K562 (cell line): ENCODE results near the gene ZMAT2. TPM values are rescaled to one million over a fixed set of nuclear protein-coding genes. Genes with fewer than 3 reads are reported as not detected.

Experiments
- ATF7 ChIP-seq: fragments of 450-650 bp; IDR thresholded peaks from 2 replicates; pipeline ENCODE4 v1.7.1; 2014; ENCODE audit warnings: mild to moderate bottlenecking, moderate library complexity
- BRD4 ChIP-seq: fragments of 200-600 bp; sonication (generic); IDR thresholded peaks from 2 replicates; pipeline ENCODE4 v1.6.1; 2017; ENCODE audit warnings: inconsistent platforms
- CAMTA2 ChIP-seq: fragments of 250-450 bp; sonication (Bioruptor Pico); conservative IDR thresholded peaks from 2 replicates; pipeline ENCODE4 v1.5.1; 2022
- CBFB ChIP-seq: sonication (generic); formaldehyde crosslinking; IDR thresholded peaks from 2 replicates; pipeline ENCODE4 v1.4.0; 2020; ENCODE audit warnings: mild to moderate bottlenecking, missing genetic modification reagents
- CREM ChIP-seq: IDR thresholded peaks from 2 replicates; pipeline ENCODE4 v1.6.1; 2014; ENCODE audit warnings: antibody characterized with exemption, low read depth
- CSDE1 ChIP-seq, 2 experiments: fragments of 450-650 bp; IDR thresholded peaks; 2 replicates each; pipeline ENCODE4 v1.6.1; 2016; ENCODE audit warnings: mild to moderate bottlenecking in 1 of 2
- FOXJ2 ChIP-seq: fragments of 200-800 bp; sonication (Bioruptor generic); IDR thresholded peaks from 2 replicates; pipeline ENCODE4 v1.6.1; 2016; ENCODE audit warnings: missing genetic modification characterization, missing compliant biosample characterization
- JUNB ChIP-seq: fragments of 450-650 bp; formaldehyde crosslinking; conservative IDR thresholded peaks from 2 replicates; pipeline ENCODE4 v1.4.0; 2020; ENCODE audit warnings: mild to moderate bottlenecking
- LEF1 ChIP-seq: fragments of 450-650 bp; IDR thresholded peaks from 2 replicates; pipeline ENCODE4 v1.6.1; 2016; ENCODE audit warnings: mild to moderate bottlenecking
- MAFK ChIP-seq: IDR thresholded peaks from 2 replicates; pipeline ENCODE4 v1.6.1; 2011; ENCODE audit warnings: low read length, improper control_type of control experiment
- MTA1 ChIP-seq: fragments of 450-650 bp; IDR thresholded peaks from 2 replicates; pipeline ENCODE4 v1.6.1; 2017; ENCODE audit warnings: borderline replicate concordance
- NFRKB ChIP-seq: fragments of 450-650 bp; IDR thresholded peaks from 2 replicates; pipeline ENCODE4 v1.6.1; 2016; ENCODE audit warnings: low read depth
- NR2F6 ChIP-seq: fragments of 450-650 bp; formaldehyde crosslinking; IDR thresholded peaks from 2 replicates; pipeline ENCODE4 v1.4.0; 2020; ENCODE audit warnings: mild to moderate bottlenecking
- PCBP2 ChIP-seq: fragments of 200-400 bp; formaldehyde crosslinking; IDR thresholded peaks from 2 replicates; pipeline ENCODE4 v1.6.1; 2018; ENCODE audit warnings: low read length, low read depth, mild to moderate bottlenecking, moderate library complexity; ENCODE audit not compliant: poor library complexity, severe bottlenecking
- PHTF2 ChIP-seq: fragments of 250-450 bp; sonication (Bioruptor Pico); IDR thresholded peaks from 2 replicates; pipeline ENCODE4 v1.5.0; 2021; ENCODE audit warnings: mild to moderate bottlenecking
- RAD21 ChIP-seq, 2 experiments: fragments of 250-450 bp in 1 of 2; fragments of 450-650 bp in 1 of 2; sonication (Bioruptor Pico) in 1 of 2; formaldehyde crosslinking in 1 of 2; IDR thresholded peaks in 1 of 2; conservative IDR thresholded peaks in 1 of 2; 2 replicates each; pipeline versions ENCODE4 v1.4.0 to v1.8.0; 2020 to 2022; ENCODE audit warnings: mild to moderate bottlenecking in 2 of 2, moderate library complexity in 1 of 2
- RFX5 ChIP-seq: IDR thresholded peaks from 2 replicates; pipeline ENCODE4 v1.6.1; 2011; ENCODE audit warnings: low read depth, mild to moderate bottlenecking, improper control_type of control experiment, low read length
- SMARCB1 ChIP-seq: IDR thresholded peaks from 2 replicates; pipeline ENCODE4 v1.6.1; 2011; ENCODE audit warnings: improper control_type of control experiment, low read depth; ENCODE audit not compliant: insufficient read length
- SRSF3 ChIP-seq: fragments of 200-400 bp; formaldehyde crosslinking; IDR thresholded peaks from 2 replicates; pipeline ENCODE4 v1.6.1; 2016; ENCODE audit warnings: mild to moderate bottlenecking, low read length, moderate library complexity; ENCODE audit not compliant: insufficient read depth
- TAF7 ChIP-seq: fragments of 450-650 bp; IDR thresholded peaks from 2 replicates; pipeline ENCODE4 v1.6.1; 2016; ENCODE audit warnings: missing genetic modification characterization, missing compliant biosample characterization
- TGIF2 ChIP-seq: sonication (generic); formaldehyde crosslinking; IDR thresholded peaks from 2 replicates; pipeline ENCODE4 v1.8.1; 2022; ENCODE audit warnings: mild to moderate bottlenecking, missing genetic modification reagents, moderate library complexity
- THRAP3 ChIP-seq: fragments of 450-650 bp; IDR thresholded peaks from 2 replicates; pipeline ENCODE4 v1.6.1; 2016; ENCODE audit warnings: mild to moderate bottlenecking, inconsistent platforms, borderline replicate concordance
- ZBTB8A ChIP-seq: fragments of 450-650 bp; IDR thresholded peaks from 2 replicates; pipeline ENCODE4 v1.6.1; 2018; ENCODE audit warnings: mild to moderate bottlenecking, moderate library complexity; ENCODE audit not compliant: partially characterized antibody
- ZEB2 ChIP-seq: fragments of 450-650 bp; IDR thresholded peaks from 2 replicates; pipeline ENCODE4 v1.6.1; 2016
- ZFP1 ChIP-seq: fragments of 450-650 bp; formaldehyde crosslinking; IDR thresholded peaks from 2 replicates; pipeline ENCODE4 v1.4.0; 2020; ENCODE audit warnings: mild to moderate bottlenecking, mixed read lengths
- ZNF143 ChIP-seq: sonication (generic); formaldehyde crosslinking; IDR thresholded peaks from 2 replicates; pipeline ENCODE4 v1.9.0; 2022; ENCODE audit warnings: mild to moderate bottlenecking, missing genetic modification reagents
- ZNF232 ChIP-seq: sonication (generic); formaldehyde crosslinking; IDR thresholded peaks from 2 replicates; pipeline ENCODE4 v1.8.0; 2022; ENCODE audit warnings: mild to moderate bottlenecking, missing genetic modification reagents
- ZNF431 ChIP-seq: sonication (generic); formaldehyde crosslinking; IDR thresholded peaks from 2 replicates; pipeline ENCODE4 v1.8.0; 2022; ENCODE audit warnings: mild to moderate bottlenecking, missing genetic modification reagents
- ZNF644 ChIP-seq: fragments of 200-800 bp; sonication (Bioruptor generic); IDR thresholded peaks from 2 replicates; pipeline ENCODE4 v1.6.1; 2016; ENCODE audit warnings: low read depth, missing genetic modification characterization, missing compliant biosample characterization
- polyA plus RNA-seq, 8 experiments: library from polyadenylated mRNA; depleted of rRNA in 4 of 8; stranded (reverse) in 5 of 8; unstranded in 3 of 8; fragments of >200 nt; fragmentation: Nextera tagmentation in 2 of 8; fragmentation: Illumina TruSeq in 1 of 8; extraction: Ambion mirVana in 2 of 8; extraction: Trizol in 1 of 8; gene quantifications; 2 replicates each; pipeline versions ENCODE4 v1.2.1 to v1.2.3, GENCODE V29; 2011 to 2014; ENCODE audit warnings: inconsistent platforms in 1 of 8, missing spikeins in 1 of 8
- total RNA-seq, 7 experiments: library from RNA; depleted of rRNA in 6 of 7; stranded (reverse); fragments of >200 nt in 6 of 7; fragmentation: Illumina TruSeq in 2 of 7; extraction: Trizol in 2 of 7; gene quantifications; 2 replicates each; pipeline versions ENCODE4 v1.2.1 to v1.2.3, GENCODE V29; 2011 to 2021; ENCODE audit warnings: low replicate concordance in 1 of 7
- TF ChIP-seq, protein P1 (sequence below): fragments of 250-450 bp; sonication (Bioruptor Pico); IDR thresholded peaks from 2 replicates; pipeline ENCODE4 v1.4.0; 2020; ENCODE audit warnings: mild to moderate bottlenecking
- TF ChIP-seq, protein P2 (sequence below): IDR thresholded peaks from 3 replicates; pipeline ENCODE4 v1.6.1; 2011; ENCODE audit warnings: borderline replicate concordance, mild to moderate bottlenecking; ENCODE audit not compliant: insufficient read length, insufficient read depth

ZMAT2 gene
- total and polyA plus RNA-seq, 9 of the 15 experiments (the other 6 are each of a cell fraction or from before 2014, with no cell fraction given) = 44.2 to 101 (median 69.2) TPM

DNA sequence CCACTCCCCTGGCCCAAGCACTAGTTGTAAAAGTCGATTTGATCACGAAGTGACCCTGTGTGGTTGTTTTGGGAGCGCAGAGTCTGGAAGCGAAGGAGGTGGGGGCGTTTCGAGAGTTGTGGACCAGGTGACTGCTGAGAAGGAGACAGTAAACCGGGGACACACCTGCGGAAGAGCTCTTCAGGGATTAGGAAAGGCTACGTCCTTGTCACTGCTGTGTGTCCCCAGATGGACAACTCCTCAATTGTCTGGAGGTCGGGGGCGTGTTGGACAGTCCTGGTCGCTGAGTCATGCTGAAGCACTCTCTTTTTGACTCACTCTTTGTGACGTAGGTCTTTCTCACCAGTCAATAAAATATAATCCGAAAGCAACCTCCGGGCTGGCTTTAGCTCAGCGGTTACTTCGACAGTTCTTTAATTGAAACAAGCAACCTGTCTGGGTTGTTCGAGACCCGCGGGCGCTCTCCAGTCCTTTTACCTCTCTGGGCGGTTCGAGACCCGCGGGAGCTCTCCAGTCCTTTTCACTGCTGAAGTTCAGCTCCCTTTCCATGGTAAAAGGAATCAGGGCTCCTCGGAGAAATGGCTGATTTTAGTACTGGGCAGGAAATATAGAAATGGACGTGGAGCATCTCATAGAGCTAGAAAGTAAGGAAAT is 10.8 kb downstream of the ZMAT2 start (continued):
- TF ChIP-seq ZBTB8A = peak; percentile 63
- TF ChIP-seq ZNF143 (CRISPR knock-in tag) = no peak
- TF ChIP-seq SMARCB1 = peak; percentile 79
- no peak for TF ChIP-seq NR2F6
- no peak for TF ChIP-seq CAMTA2 (CRISPR knock-in tag)
- TF ChIP-seq CREM = peak; percentile 97
- TF ChIP-seq, protein P1, sequence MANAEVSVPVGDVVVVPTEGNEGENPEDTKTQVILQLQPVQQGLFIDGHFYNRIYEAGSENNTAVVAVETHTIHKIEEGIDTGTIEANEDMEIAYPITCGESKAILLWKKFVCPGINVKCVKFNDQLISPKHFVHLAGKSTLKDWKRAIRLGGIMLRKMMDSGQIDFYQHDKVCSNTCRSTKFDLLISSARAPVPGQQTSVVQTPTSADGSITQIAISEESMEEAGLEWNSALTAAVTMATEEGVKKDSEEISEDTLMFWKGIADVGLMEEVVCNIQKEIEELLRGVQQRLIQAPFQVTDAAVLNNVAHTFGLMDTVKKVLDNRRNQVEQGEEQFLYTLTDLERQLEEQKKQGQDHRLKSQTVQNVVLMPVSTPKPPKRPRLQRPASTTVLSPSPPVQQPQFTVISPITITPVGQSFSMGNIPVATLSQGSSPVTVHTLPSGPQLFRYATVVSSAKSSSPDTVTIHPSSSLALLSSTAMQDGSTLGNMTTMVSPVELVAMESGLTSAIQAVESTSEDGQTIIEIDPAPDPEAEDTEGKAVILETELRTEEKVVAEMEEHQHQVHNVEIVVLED (CRISPR knock-in tag) = no peak
- TF ChIP-seq MAFK = peak; percentile 94
- peak; percentile 68; the same call in 1 of the 2 replicates for TF ChIP-seq RFX5
- peak in 1 of 2 experiments; percentile 86; a peak in 1 of 4 replicates for TF ChIP-seq CSDE1 (IDR thresholded peaks at IDR 0.05)
- no peak; the same call in 1 of the 2 replicates for TF ChIP-seq TGIF2 (CRISPR knock-in tag)
- TF ChIP-seq PCBP2 = no peak
- peak; percentile 95 for TF ChIP-seq ATF7
- TF ChIP-seq ZNF644 (tag) = peak; percentile 52; the same call in 1 of the 2 replicates
- TF ChIP-seq BRD4 = peak; percentile 93
- TF ChIP-seq, protein P2, sequence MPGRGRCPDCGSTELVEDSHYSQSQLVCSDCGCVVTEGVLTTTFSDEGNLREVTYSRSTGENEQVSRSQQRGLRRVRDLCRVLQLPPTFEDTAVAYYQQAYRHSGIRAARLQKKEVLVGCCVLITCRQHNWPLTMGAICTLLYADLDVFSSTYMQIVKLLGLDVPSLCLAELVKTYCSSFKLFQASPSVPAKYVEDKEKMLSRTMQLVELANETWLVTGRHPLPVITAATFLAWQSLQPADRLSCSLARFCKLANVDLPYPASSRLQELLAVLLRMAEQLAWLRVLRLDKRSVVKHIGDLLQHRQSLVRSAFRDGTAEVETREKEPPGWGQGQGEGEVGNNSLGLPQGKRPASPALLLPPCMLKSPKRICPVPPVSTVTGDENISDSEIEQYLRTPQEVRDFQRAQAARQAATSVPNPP = no peak
- TF ChIP-seq PHTF2 (CRISPR knock-in tag) = no peak
- TF ChIP-seq JUNB (CRISPR knock-in tag) = peak; percentile 58; the same call in 1 of the 2 replicates
- TF ChIP-seq LEF1 = no peak; the same call in 1 of the 2 replicates
- TF ChIP-seq NFRKB = no peak
- no peak for TF ChIP-seq ZNF232
- no peak for TF ChIP-seq CBFB
- TF ChIP-seq THRAP3 = no peak
- TF ChIP-seq ZNF431 = peak; percentile 42; the same call in 1 of the 2 replicates
- TF ChIP-seq SRSF3 = no peak
- no peak for TF ChIP-seq ZFP1 (CRISPR knock-in tag)
- TF ChIP-seq TAF7 (tag) = no peak
- no peak; a peak in 1 of 4 replicates for TF ChIP-seq RAD21 (CRISPR knock-in tag; conservative IDR thresholded peaks at IDR 0.05 in 1 of 2, IDR thresholded peaks at IDR 0.05 in 1 of 2)
- peak; percentile 99 for TF ChIP-seq ZEB2
- peak; percentile 51; the same call in 1 of the 2 replicates for TF ChIP-seq MTA1
- no peak for TF ChIP-seq FOXJ2 (tag)
